Measurements from ENCODE around the gene SLAIN2.

SLAIN2 gene

DNA sequence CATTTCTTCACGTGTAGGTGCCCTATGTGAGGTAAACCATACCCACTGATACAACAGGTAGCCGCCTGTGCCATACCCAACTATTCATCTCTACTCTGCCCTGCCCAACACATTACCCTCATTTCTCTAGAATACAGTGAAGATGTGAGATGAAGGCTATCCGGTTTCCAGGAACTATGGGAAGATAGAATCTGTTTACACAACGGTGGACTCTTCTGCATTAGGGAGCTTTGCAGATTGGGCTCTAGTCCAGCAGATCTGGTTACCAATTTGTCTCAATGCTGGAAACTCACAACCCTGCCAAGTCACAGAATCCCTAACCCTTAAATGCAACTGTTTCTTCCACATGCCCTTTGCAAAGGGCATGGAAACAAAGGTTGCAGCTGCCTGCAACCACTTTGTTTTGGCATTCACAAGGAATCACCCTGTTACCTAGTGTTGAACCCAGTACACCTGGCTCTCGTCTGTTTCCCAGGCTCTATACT is 6.4 kb upstream of the SLAIN2 start:
- DNase-seq (ENCODE audit: low read depth): no peak

DNA sequence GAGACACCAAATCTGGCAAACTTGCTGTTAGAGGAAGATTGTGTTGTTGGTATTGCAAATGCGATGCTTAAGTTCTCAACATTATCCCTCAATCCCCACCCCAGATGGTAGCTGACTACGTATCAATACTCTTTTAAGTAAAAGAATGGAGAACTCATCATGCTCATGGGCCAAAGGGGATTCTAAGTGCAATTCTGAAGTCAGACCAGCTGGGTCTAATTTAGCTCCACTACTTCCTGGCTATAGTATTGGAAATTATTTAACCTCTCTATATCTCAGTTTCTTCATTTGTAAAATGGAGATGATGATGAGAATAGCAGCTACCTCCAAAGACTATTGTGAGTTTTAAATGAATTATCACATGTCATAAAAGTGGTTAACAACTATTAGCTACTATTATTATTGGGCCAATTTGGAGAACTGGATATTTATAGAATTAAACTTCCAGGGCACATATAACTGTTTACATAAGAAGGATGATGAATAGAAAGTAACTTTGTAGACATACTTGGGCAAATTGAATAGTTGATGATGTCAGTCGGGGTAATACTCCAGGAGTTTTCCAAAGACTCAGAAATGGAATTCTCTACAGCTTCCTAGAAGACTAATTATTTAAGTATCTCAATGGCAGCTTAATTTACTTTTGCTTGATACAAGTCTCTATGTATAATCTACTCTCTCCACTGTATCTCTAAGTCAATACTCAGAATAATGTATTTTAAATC is 5.0 kb upstream of the SLAIN2 start:
- H3K36me3 ChIP-seq (ENCODE audit: control insufficient read depth, insufficient read depth, low read length, severe bottlenecking): no peaks in the 10 kb centered on the region
- no peak overlapping the region for H3K9ac ChIP-seq (ENCODE audit: low read length)
- H3K4me3 ChIP-seq (ENCODE audit: low read length): no peak overlapping the region
- H3K4me1 ChIP-seq (ENCODE audit: control insufficient read depth, insufficient read depth, low read length): peaks cover 34% of the 10 kb centered on the region
- H3K27me3 ChIP-seq (replicated peaks; ENCODE audit: control insufficient read depth, insufficient read depth, low read length): no peaks in the 10 kb centered on the region
- H3K9me3 ChIP-seq (ENCODE audit: control insufficient read depth, low read length): no peaks in the 10 kb centered on the region
- no peak for DNase-seq (ENCODE audit: low read depth)

More for the DNA sequence above, 6.4 kb upstream of the SLAIN2 start:
- H3K4me3 ChIP-seq (ENCODE audit: low read length): no peak overlapping the region
- no peaks in the 10 kb centered on the region for H3K27me3 ChIP-seq (replicated peaks; ENCODE audit: control insufficient read depth, insufficient read depth, low read length)
- no peak overlapping the region for H3K9ac ChIP-seq (ENCODE audit: low read length)
- H3K4me1 ChIP-seq (ENCODE audit: control insufficient read depth, insufficient read depth, low read length): peaks cover 43% of the 10 kb centered on the region
- H3K36me3 ChIP-seq (ENCODE audit: control insufficient read depth, insufficient read depth, low read length, severe bottlenecking): no peaks in the 10 kb centered on the region
- no peaks in the 10 kb centered on the region for H3K9me3 ChIP-seq (ENCODE audit: control insufficient read depth, low read length)

DNA sequence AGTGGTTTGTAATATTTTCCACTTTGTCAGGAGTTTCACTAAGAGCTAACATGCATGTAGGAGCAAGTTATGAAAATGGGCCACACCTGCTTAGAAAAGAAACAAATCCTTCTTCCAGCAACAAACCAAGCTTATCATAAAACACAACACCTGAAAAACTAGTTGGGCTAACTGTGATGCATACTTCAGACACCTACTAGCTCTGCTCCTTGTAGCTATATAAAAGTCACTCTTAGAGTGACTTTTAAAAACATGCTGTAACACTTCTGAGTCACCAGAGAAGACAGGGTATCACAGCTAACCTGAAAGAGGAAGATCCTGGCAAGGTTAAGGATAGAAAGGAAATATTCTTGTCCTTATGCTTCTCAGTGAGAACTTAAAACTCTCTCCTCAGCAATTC is 3.6 kb upstream of the SLAIN2 start:
- no peaks in the 10 kb centered on the region for H3K27me3 ChIP-seq (replicated peaks; ENCODE audit: control insufficient read depth, insufficient read depth, low read length)
- H3K4me1 ChIP-seq (ENCODE audit: control insufficient read depth, insufficient read depth, low read length): peaks cover 24% of the 10 kb centered on the region
- H3K9ac ChIP-seq (ENCODE audit: low read length): no peak overlapping the region
- H3K4me3 ChIP-seq (ENCODE audit: low read length): no peak overlapping the region
- peak; percentile 28 for DNase-seq (ENCODE audit: low read depth)
- no peaks in the 10 kb centered on the region for H3K36me3 ChIP-seq (ENCODE audit: control insufficient read depth, insufficient read depth, low read length, severe bottlenecking)
- no peaks in the 10 kb centered on the region for H3K9me3 ChIP-seq (ENCODE audit: control insufficient read depth, low read length)

DNA sequence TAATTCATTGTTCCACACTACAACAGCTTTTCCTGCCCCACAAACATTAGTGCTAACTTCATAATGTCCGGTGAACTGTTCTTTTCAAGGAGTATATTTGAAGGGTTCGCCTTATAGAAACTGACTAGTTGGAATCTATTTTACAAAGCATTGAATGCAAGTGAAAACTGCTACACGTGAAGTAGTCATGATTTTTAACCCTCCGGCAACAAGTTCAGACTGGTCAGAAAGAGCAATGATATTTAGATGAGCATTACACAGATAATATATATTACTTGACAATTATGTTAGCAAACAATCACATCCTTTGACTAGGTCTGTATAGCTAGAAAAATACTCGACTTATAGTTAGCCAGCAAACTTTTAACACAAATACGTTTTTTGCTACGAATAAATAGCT is 1.7 kb upstream of the SLAIN2 start:
- no peaks in the 10 kb centered on the region for H3K9me3 ChIP-seq (ENCODE audit: control insufficient read depth, low read length)
- no peaks in the 10 kb centered on the region for H3K27me3 ChIP-seq (replicated peaks; ENCODE audit: control insufficient read depth, insufficient read depth, low read length)
- H3K9ac ChIP-seq (ENCODE audit: low read length): peak overlapping the region; percentile 97
- H3K4me3 ChIP-seq (ENCODE audit: low read length): peak overlapping the region; percentile 89
- peaks cover 42% of the 10 kb centered on the region for H3K4me1 ChIP-seq (ENCODE audit: control insufficient read depth, insufficient read depth, low read length)
- no peaks in the 10 kb centered on the region for H3K36me3 ChIP-seq (ENCODE audit: control insufficient read depth, insufficient read depth, low read length, severe bottlenecking)
- no peak for DNase-seq (ENCODE audit: low read depth)

DNA sequence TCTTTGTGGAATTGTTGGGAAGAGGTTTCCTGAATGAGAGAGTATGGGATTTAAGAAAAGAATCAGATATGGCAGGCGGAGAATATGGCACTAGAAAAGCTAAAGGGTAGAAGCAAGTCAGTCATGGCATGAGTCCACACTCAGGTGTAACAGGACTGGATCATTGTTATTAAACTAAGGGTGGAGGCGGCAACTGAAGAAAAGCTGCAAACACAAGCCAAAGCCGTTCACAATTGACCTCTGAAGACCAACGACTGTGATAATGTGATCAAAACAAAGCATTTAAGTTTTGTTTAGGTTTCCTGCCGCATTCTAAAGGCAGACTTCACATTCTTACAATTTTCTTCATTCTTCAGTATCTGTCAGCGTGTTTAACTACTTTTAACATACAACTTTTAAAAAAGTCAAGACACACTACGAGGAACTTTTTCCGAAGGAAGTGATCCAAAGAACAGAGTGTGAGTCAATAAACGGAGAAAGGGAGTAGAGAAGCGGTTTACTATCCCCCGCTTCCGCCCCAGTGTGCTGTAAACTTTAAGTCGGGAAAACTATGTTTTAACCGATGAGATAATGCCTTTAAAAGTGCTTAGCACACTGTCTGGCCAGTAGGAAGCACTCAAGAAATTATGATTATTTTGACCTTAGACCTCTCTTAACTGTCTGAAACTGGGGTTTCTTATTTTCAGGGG is 909 bp upstream of the SLAIN2 start:
- no peaks in the 10 kb centered on the region for H3K36me3 ChIP-seq (ENCODE audit: control insufficient read depth, insufficient read depth, low read length, severe bottlenecking)
- DNase-seq (ENCODE audit: low read depth): peak; percentile 79
- H3K4me1 ChIP-seq (ENCODE audit: control insufficient read depth, insufficient read depth, low read length): peaks cover 38% of the 10 kb centered on the region
- H3K9me3 ChIP-seq (ENCODE audit: control insufficient read depth, low read length): no peaks in the 10 kb centered on the region
- H3K27me3 ChIP-seq (replicated peaks; ENCODE audit: control insufficient read depth, insufficient read depth, low read length): no peaks in the 10 kb centered on the region
- peak overlapping the region; percentile 89 for H3K4me3 ChIP-seq (ENCODE audit: low read length)
- H3K9ac ChIP-seq (ENCODE audit: low read length): peak overlapping the region; percentile 97

DNA sequence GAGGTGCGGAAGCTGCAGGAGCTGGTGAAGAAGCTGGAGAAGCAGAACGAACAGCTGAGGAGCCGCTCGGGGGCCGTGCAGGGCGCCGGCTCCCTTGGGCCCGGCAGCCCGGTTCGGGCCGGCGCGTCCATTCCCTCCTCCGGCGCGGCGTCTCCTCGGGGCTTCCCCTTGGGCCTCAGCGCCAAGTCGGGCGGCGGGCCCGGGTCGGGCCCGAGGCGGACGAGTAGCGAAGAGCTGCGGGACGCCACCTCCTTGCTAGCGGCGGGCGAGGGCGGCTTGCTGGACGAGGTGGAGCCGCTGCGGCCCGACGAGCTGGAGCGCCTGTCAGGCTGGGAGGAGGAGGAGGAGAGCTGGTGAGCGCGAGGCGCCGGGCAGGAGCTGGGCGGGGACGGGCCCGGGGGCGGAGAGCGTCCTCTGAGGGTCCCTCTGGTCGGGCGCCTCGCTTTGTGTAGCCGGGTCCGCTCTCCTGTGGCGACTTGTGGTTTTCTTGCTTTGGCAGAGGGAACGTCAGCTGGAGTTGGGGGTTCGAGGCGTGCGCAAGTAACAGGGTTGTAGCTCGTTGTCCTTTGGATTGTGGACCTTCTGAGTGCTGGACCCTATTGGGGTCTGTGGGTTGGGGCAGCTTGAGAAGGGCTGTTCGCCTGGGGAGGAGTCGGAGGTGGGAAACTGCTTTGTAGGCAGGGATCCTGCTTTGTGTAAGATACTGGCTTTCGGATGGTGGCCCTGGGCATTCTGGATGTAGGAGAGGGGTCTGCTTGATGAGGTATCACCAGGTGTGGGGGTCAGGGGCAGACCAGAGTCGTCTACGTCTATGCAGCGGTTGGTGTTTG is 662 bp downstream of the SLAIN2 start:
- no peaks in the 10 kb centered on the region for H3K36me3 ChIP-seq (ENCODE audit: control insufficient read depth, insufficient read depth, low read length, severe bottlenecking)
- peak overlapping the region; percentile 91 for H3K9ac ChIP-seq (ENCODE audit: low read length)
- H3K4me1 ChIP-seq (ENCODE audit: control insufficient read depth, insufficient read depth, low read length): peaks cover 44% of the 10 kb centered on the region
- H3K4me3 ChIP-seq (ENCODE audit: low read length): peak overlapping the region; percentile 93
- H3K27me3 ChIP-seq (replicated peaks; ENCODE audit: control insufficient read depth, insufficient read depth, low read length): no peaks in the 10 kb centered on the region
- DNase-seq (ENCODE audit: low read depth): peak; percentile 75
- H3K9me3 ChIP-seq (ENCODE audit: control insufficient read depth, low read length): no peaks in the 10 kb centered on the region

DNA sequence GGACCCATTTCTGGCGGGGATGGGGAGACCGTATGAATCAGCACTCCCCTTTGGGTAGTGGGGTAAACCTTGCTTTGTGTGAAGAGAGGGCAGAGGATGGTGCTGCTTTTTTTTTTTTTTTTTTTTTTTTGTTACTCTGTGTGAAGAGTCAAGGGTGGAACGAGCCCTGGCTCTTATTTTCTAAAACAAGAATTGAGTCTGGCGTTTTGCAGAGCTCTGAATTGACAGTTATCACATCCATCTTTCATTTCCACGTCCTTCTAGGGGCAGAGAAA is 1.2 kb downstream of the SLAIN2 start:
- DNase-seq (ENCODE audit: low read depth): peak; percentile 44
- H3K9me3 ChIP-seq (ENCODE audit: control insufficient read depth, low read length): no peaks in the 10 kb centered on the region
- no peaks in the 10 kb centered on the region for H3K36me3 ChIP-seq (ENCODE audit: control insufficient read depth, insufficient read depth, low read length, severe bottlenecking)
- peak overlapping the region; percentile 93 for H3K4me3 ChIP-seq (ENCODE audit: low read length)
- peaks cover 43% of the 10 kb centered on the region for H3K4me1 ChIP-seq (ENCODE audit: control insufficient read depth, insufficient read depth, low read length)
- H3K27me3 ChIP-seq (replicated peaks; ENCODE audit: control insufficient read depth, insufficient read depth, low read length): no peaks in the 10 kb centered on the region
- H3K9ac ChIP-seq (ENCODE audit: low read length): peak overlapping the region; percentile 91

DNA sequence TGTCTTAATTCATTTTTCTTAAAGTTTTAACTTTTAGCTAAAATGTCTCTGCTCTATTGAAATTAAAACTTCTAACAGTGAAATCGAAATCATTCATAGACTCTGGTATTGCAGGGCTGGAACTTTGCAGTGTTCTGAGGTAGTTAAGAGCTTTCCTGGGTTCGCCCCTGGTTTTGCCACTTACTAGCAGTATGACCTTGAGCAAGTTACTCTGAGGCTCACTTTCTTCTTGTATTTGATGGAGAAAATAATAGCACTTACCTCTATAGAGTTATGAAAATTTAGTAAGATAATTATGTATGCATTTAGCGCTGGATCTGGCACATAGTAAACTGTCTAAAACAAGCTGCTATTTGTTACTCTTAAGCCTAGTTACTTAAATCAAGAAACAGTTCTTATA is 1.7 kb downstream of the SLAIN2 start:
- Histone ChIP-seq H3K36me3 (ENCODE audit: control insufficient read depth, insufficient read depth, low read length, severe bottlenecking) (no peaks in the 10 kb centered on the region), H3K4me3 (ENCODE audit: low read length) (peak overlapping the region; percentile 93), H3K9ac (ENCODE audit: low read length) (peak overlapping the region; percentile 91), H3K9me3 (ENCODE audit: control insufficient read depth, low read length) (no peaks in the 10 kb centered on the region), H3K4me1 (ENCODE audit: control insufficient read depth, insufficient read depth, low read length) (peaks cover 39% of the 10 kb centered on the region), H3K27me3 (replicated peaks; ENCODE audit: control insufficient read depth, insufficient read depth, low read length) (no peaks in the 10 kb centered on the region)
- peak; percentile 32 for DNase-seq (ENCODE audit: low read depth)

DNA sequence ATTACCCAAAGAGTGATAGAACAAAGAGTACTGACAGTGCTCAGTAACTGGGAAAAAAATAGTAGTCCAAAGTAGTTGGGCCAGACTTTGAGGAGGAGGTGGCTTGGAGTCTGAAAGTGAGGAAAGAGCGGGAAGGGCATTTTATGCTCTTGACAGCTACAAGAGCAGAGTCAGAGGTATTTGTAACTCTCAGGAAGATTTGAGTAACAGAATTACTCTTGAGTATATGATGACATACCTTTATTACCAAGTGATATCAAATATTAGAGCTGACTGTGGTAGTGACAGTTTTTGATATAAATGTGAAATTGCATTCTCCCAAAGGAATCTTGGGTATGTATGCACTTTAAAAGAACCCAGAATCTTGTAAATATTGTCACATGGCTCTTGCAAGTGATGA is 2.2 kb downstream of the SLAIN2 start:
- Histone ChIP-seq H3K9ac (ENCODE audit: low read length) (peak overlapping the region; percentile 91), H3K36me3 (ENCODE audit: control insufficient read depth, insufficient read depth, low read length, severe bottlenecking) (no peaks in the 10 kb centered on the region), H3K4me1 (ENCODE audit: control insufficient read depth, insufficient read depth, low read length) (peaks cover 36% of the 10 kb centered on the region), H3K27me3 (replicated peaks; ENCODE audit: control insufficient read depth, insufficient read depth, low read length) (no peaks in the 10 kb centered on the region), H3K4me3 (ENCODE audit: low read length) (peak overlapping the region; percentile 93), H3K9me3 (ENCODE audit: control insufficient read depth, low read length) (no peaks in the 10 kb centered on the region)
- peak; percentile 51 for DNase-seq (ENCODE audit: low read depth)

DNA sequence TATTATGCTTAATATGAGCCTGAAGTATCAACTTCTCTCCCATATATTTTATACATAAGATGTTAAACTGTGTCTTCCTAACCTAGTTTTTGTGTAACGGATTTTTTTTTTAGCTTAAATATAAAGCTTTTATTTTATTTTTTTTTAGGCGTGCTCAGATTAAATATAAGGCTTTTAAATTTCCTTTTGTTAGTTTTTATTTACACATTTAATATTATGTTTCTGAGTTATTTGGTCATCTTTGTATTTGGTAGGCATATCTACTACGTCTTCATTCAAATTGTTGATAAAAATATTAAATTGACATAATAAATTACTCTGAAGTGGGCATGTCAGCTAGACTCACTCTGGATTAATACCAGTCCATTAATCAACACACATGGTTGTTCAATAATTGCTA is 4.2 kb downstream of the SLAIN2 start:
- H3K4me3 ChIP-seq (ENCODE audit: low read length): no peak overlapping the region
- DNase-seq (ENCODE audit: low read depth): no peak
- no peak overlapping the region for H3K9ac ChIP-seq (ENCODE audit: low read length)
- no peaks in the 10 kb centered on the region for H3K9me3 ChIP-seq (ENCODE audit: control insufficient read depth, low read length)
- no peaks in the 10 kb centered on the region for H3K36me3 ChIP-seq (ENCODE audit: control insufficient read depth, insufficient read depth, low read length, severe bottlenecking)
- H3K4me1 ChIP-seq (ENCODE audit: control insufficient read depth, insufficient read depth, low read length): peaks cover 30% of the 10 kb centered on the region
- H3K27me3 ChIP-seq (replicated peaks; ENCODE audit: control insufficient read depth, insufficient read depth, low read length): no peaks in the 10 kb centered on the region

DNA sequence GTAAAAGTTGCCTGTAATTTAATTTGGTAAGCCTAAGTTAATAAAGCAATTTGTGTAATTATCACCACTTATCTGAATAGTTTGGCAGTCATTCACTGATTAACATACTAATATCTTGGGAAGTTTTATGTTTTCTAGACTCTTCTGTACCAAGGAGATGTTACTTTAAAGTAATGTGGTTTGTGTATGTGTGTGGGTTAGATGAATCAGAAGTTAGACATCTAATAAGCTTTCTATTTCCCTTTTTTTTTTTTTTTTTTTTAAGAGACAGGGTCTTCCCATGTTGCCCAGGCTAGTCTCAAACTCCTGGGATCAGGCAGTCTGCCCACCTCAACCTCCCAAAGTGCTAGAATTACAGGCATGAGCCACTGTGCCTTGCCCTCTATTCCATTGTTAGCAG is 5.3 kb downstream of the SLAIN2 start:
- no peak for DNase-seq (ENCODE audit: low read depth)
- Histone ChIP-seq H3K9me3 (ENCODE audit: control insufficient read depth, low read length) (no peaks in the 10 kb centered on the region), H3K27me3 (replicated peaks; ENCODE audit: control insufficient read depth, insufficient read depth, low read length) (no peaks in the 10 kb centered on the region), H3K9ac (ENCODE audit: low read length) (no peak overlapping the region), H3K36me3 (ENCODE audit: control insufficient read depth, insufficient read depth, low read length, severe bottlenecking) (no peaks in the 10 kb centered on the region), H3K4me3 (ENCODE audit: low read length) (no peak overlapping the region), H3K4me1 (ENCODE audit: control insufficient read depth, insufficient read depth, low read length) (peaks cover 30% of the 10 kb centered on the region)

Data from adipocyte (in vitro differentiated cells).